Endodermal cell (in vitro differentiated cells): Measurements from ENCODE around the gene LRP5. TPM values are rescaled to one million over a fixed set of nuclear protein-coding genes. Genes with fewer than 3 reads are reported as not detected.

Experiments used
- DNase-seq: peaks from one replicate; pipeline ENCODE4 v3.0.0-alpha.2; 2017
- H3K27ac ChIP-seq: 2 replicates; pipeline ENCODE4 v1.5.1; 2013; ENCODE audit warnings: mild to moderate bottlenecking, low read depth, low read length, moderate library complexity
- H3K27me3 ChIP-seq: 2 replicates; pipeline ENCODE4 v1.6.1; 2013; ENCODE audit warnings: mild to moderate bottlenecking, low read length, moderate library complexity; ENCODE audit not compliant: insufficient read depth, control insufficient read depth, poor library complexity, severe bottlenecking
- H3K36me3 ChIP-seq: 2 replicates; pipeline ENCODE4 v1.7.0; 2013; ENCODE audit warnings: mild to moderate bottlenecking, low read length, moderate library complexity; ENCODE audit not compliant: control insufficient read depth, insufficient read depth
- H3K4me1 ChIP-seq: one replicate; pipeline ENCODE4 v1.7.0; 2013; ENCODE audit warnings: low read length; ENCODE audit not compliant: control insufficient read depth, insufficient read depth
- H3K4me3 ChIP-seq: 2 replicates; pipeline ENCODE4 v1.5.1; 2013; ENCODE audit warnings: mild to moderate bottlenecking, low read length, moderate library complexity
- H3K9ac ChIP-seq: 2 replicates; pipeline ENCODE4 v1.6.1; 2013; ENCODE audit warnings: mild to moderate bottlenecking, low read length, moderate library complexity; ENCODE audit not compliant: poor library complexity, severe bottlenecking; ENCODE audit errors: extremely low read depth
- H3K9me3 ChIP-seq: 2 replicates; pipeline ENCODE4 v1.6.1; 2013; ENCODE audit warnings: mild to moderate bottlenecking, low read length, moderate library complexity; ENCODE audit not compliant: control insufficient read depth
- H3K27ac Mint-ChIP-seq: 2 replicates; pipeline ENCODE4 v1.8.0; 2020; ENCODE audit warnings: mixed read lengths
- H3K27me3 Mint-ChIP-seq: 2 replicates; pipeline ENCODE4 v1.8.0; 2021; ENCODE audit warnings: mild to moderate bottlenecking, mixed read lengths; ENCODE audit not compliant: insufficient read depth
- H3K36me3 Mint-ChIP-seq: 2 replicates; pipeline ENCODE4 v1.8.0; 2020; ENCODE audit warnings: low read depth, mixed read lengths
- H3K4me1 Mint-ChIP-seq: 2 replicates; pipeline ENCODE4 v1.8.0; 2020; ENCODE audit warnings: mixed read lengths
- H3K4me3 Mint-ChIP-seq: 2 replicates; pipeline ENCODE4 v1.8.0; 2020; ENCODE audit warnings: mild to moderate bottlenecking, moderate library complexity, mixed read lengths
- H3K9me3 Mint-ChIP-seq: 2 replicates; pipeline ENCODE4 v1.8.0; 2020; ENCODE audit warnings: mild to moderate bottlenecking, mixed read lengths
- WGBS, 2 experiments: methylation state at CpG; one replicate each; pipeline versions ENCODE4 v1.1.5 to v1.1.7; 2013; ENCODE audit warnings: missing lambda C conversion rate in 2 of 2, mixed read lengths in 1 of 2; ENCODE audit not compliant: insufficient coverage in 1 of 2, insufficient read length in 1 of 2; 5-methylcytosine and 5-hydroxymethylcytosine counted together
- total RNA-seq, 2 donors: library from RNA; stranded (reverse); fragmentation: NEBNext Ultra II Directional in 1 of 2; extraction: Animal tissue kit (Norgen Biotek cat#: 25700) in 1 of 2; gene quantifications; 2 replicates in 1 of 2; 3 replicates in 1 of 2; pipeline ENCODE4 v1.2.1, GENCODE V29; 2021
- TF ChIP-seq, protein P1 (sequence below): fragments of 200-600 bp; sonication (generic); conservative IDR thresholded peaks from 2 replicates; pipeline ENCODE4 v1.5.0; 2021; ENCODE audit warnings: antibody characterized with exemption, mild to moderate bottlenecking

Gene LRP5
- total RNA-seq, 2 donors from 2014 or later, result 58.2 to 64.1 TPM

GRCh38 chr11:68436162-68436888, 123.9 kb downstream of the LRP5 start:
- Histone ChIP-seq H3K4me3 (no peak overlapping the region), H3K27ac (no peak overlapping the region), H3K4me1 (no peaks in the 10 kb centered on the region), H3K9ac (no peak overlapping the region), H3K27me3 (no peaks in the 10 kb centered on the region), H3K9me3 (no peaks in the 10 kb centered on the region), H3K36me3 (peaks cover 10% of the 10 kb centered on the region)
- Mint-ChIP-seq H3K9me3 (no peaks in the 10 kb centered on the region), H3K4me1 (peaks cover 7% of the 10 kb centered on the region), H3K36me3 (peaks cover 42% of the 10 kb centered on the region), H3K27me3 (no peaks in the 10 kb centered on the region), H3K27ac (no peak overlapping the region), H3K4me3 (no peak overlapping the region)
- TF ChIP-seq, protein P1, sequence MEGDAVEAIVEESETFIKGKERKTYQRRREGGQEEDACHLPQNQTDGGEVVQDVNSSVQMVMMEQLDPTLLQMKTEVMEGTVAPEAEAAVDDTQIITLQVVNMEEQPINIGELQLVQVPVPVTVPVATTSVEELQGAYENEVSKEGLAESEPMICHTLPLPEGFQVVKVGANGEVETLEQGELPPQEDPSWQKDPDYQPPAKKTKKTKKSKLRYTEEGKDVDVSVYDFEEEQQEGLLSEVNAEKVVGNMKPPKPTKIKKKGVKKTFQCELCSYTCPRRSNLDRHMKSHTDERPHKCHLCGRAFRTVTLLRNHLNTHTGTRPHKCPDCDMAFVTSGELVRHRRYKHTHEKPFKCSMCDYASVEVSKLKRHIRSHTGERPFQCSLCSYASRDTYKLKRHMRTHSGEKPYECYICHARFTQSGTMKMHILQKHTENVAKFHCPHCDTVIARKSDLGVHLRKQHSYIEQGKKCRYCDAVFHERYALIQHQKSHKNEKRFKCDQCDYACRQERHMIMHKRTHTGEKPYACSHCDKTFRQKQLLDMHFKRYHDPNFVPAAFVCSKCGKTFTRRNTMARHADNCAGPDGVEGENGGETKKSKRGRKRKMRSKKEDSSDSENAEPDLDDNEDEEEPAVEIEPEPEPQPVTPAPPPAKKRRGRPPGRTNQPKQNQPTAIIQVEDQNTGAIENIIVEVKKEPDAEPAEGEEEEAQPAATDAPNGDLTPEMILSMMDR, result no peak
- WGBS, 2 experiments, result 90 to 96% methylated on average over 7 to 16 of the region's 16 CpGs
- no peak for DNase-seq

DNA sequence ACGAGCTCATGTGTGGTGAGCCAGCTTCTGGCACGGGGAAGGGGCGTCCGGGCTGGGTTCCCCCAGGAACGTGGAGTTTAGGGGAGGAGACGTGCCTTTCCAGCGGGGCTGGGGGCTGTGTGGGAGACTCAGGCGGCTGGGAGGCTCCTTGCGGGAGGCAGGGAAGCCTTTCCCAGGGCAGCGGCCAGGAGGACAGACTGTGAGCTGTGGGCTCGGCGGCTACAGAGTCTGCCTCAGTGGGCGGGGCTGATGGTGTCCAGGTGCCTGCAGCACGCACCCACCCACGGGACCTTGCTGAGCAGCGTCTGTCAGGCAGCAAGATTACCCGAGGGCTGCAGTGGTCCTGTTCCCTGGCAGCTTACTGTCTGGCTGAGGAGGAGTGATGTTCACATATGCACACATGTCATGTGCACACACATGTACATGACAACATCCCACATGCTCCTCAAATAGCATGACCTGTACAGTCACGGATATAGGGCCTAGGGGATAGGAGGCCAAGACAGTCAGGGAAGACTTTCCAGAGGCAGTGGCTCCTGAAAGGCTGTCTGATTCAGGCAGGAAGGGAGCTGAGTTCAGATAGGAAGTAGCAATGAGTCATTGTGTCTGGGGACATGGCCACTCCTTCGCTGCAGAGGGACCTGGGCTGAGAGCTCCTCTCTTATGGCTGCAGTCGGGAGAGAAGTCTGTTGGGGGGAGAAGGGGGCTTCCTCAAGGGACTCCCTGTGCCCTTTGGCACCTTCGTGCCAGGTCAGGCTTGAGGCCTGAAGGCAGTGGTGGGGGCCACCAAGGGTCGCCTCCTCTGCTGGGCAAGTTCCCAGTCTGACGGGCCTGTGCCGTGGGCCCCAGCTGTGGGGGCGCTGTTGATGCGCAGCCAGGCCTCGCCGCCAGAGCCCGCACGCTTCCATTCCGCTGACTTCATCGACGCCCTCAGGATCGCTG, 124.9 kb downstream of the LRP5 start:
- H3K4me3 Mint-ChIP-seq, result no peak overlapping the region
- no peaks in the 10 kb centered on the region for H3K4me1 ChIP-seq
- peaks cover 43% of the 10 kb centered on the region for H3K36me3 Mint-ChIP-seq
- no peak for DNase-seq
- peak overlapping the region; percentile 55 for H3K27ac Mint-ChIP-seq
- peak overlapping the region; percentile 38 for H3K27ac ChIP-seq
- WGBS, 2 experiments, result 92 to 93% methylated on average over 19 to 34 of the region's 34 CpGs
- no peak overlapping the region for H3K4me3 ChIP-seq
- H3K4me1 Mint-ChIP-seq, result peaks cover 13% of the 10 kb centered on the region
- no peaks in the 10 kb centered on the region for H3K9me3 Mint-ChIP-seq
- H3K9ac ChIP-seq, result no peak overlapping the region
- no peaks in the 10 kb centered on the region for H3K27me3 ChIP-seq
- TF ChIP-seq, protein P1, result no peak
- H3K9me3 ChIP-seq, result no peaks in the 10 kb centered on the region
- peaks cover 10% of the 10 kb centered on the region for H3K36me3 ChIP-seq
- H3K27me3 Mint-ChIP-seq, result no peaks in the 10 kb centered on the region

DNA sequence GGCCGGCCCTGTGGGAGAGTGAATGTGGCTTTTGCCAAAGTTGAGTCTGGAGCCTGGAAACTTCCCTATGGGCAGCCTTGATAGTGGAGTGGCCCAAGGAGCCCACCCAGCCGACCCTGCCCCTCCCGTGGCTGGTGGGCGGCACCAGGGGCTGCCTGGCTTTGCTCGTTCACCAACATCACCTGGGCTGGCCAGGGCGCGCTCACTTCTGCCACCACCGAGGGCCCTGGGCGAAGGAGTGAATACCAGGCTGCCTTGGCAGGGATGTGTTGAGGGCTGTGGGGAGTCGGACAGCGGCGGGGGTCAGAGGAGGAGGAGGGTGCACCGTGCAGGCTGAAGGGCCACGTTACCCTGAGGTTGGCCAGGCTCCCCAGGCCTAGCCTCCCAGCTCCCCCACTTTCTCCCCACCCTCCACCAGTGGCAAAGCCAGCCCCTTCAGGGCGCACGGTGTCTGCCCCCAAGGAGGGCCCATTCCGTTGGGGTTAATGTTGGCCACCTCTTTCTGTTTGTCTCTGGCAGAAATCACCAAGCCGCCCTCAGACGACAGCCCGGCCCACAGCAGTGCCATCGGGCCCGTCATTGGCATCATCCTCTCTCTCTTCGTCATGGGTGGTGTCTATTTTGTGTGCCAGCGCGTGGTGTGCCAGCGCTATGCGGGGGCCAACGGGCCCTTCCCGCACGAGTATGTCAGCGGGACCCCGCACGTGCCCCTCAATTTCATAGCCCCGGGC, 125.7 kb downstream of the LRP5 start:
- Mint-ChIP-seq H3K27me3 (no peaks in the 10 kb centered on the region), H3K36me3 (peaks cover 46% of the 10 kb centered on the region), H3K4me1 (peaks cover 13% of the 10 kb centered on the region), H3K27ac (no peak overlapping the region), H3K9me3 (no peaks in the 10 kb centered on the region), H3K4me3 (no peak overlapping the region)
- TF ChIP-seq, protein P1, result no peak
- Histone ChIP-seq H3K27me3 (no peaks in the 10 kb centered on the region), H3K9me3 (no peaks in the 10 kb centered on the region), H3K4me3 (no peak overlapping the region), H3K9ac (no peak overlapping the region), H3K4me1 (no peaks in the 10 kb centered on the region), H3K27ac (no peak overlapping the region), H3K36me3 (peaks cover 10% of the 10 kb centered on the region)
- DNase-seq, result no peak
- 95 to 97% methylated on average over 20 to 34 of the region's 34 CpGs for WGBS, 2 experiments
